Activated CD4-positive, alpha-beta T cell treated with anti-CD3 and anti-CD28 coated beads, Interleukin-2, amount 50 U/mL, for 1 hour (primary cell): ENCODE data around the gene HIPK3.

Source experiments
- DNase-seq: peaks from one replicate; pipeline ENCODE4 v3.0.0-alpha.2; 2020

The HIPK3 gene

DNA sequence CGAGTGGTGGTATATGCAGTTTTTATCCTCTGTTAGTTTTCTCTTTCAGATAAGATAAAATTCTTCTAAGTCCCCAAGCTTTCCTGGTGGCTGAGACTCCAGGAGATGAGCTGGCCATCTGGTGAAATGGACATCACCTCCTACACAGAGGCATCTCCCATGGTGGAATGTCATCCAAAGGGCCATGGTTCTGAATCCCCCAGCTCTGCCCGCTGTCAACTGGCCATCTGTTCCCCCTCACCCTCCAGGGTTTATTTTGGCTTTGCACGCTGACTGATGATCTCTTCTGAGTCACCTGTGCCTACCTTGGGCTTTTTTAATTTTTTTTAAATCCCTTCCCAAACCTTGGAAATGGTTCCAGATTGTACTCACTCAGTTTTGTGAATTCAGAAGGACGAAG, 142.2 kb downstream of the HIPK3 start:
- DNase-seq: no peak

DNA sequence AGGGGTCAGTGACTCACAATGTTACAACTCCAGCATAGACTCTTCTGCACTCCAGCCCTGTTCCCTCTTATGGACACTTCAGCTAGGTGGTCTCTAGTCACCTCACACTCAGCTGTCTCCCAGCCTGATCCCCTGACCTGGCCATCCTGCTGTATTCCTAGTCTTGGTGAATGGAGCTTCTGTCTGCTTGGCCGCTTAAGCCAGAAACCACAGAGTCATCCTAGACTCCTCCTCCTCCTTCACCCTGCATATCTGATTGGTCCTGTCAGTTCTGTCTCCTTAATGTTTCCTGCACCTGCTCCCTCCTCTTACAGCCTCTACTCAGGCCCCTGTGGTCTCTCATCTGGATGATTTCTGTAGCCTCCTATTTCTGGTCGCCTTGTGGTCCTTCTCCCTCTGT, 144.9 kb downstream of the HIPK3 start:
- no peak for DNase-seq

- DNase-seq: no peak
Measured at GRCh38 chr11:33403344-33403743, 146.2 kb downstream of the HIPK3 start.

DNA sequence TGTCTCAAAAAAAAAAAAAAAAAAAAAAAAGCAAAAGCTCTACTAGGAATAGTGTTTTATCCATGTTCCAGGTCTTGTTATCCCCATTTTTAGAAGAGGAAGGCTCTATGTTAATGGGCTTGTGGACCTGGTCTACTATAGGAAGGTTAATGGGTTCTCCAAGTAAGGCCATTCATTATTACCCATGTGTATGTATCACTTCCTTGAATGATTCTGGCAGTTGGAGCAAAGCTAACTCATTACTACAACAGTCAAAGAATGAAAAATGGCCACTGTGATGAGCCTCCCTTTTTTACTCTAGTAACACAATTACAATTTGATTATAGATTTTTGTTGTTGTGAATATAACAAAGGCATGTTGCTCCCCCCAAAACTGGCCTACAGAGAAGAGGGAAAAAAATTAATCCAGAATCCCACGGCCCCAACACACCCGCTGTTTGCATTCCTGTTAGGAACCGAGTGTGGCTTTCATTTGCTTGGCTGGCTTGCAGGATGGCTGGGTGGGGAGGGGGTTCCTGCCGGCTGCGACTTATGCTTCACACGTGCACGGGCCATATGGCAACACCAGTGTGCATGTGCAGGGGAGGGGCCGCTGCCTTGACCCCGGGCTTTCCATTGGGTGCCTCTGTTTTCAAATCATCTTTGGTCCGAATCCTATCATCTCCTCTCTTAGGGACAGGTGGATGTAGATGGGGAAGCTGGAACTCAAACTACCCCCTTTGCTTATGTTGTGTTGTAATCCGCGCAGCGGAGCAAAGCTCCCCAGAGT, 148.8 kb downstream of the HIPK3 start:
- DNase-seq: no peak
